GM21381 (cell line): Measurements from ENCODE around the gene DLG2.

ENCODE experiments used
- ATAC-seq: cut with Tn5 transposase; IDR thresholded peaks from one replicate; pipeline ENCODE4 v1.9.1; 2021; ENCODE audit warnings: mild to moderate bottlenecking, moderate library complexity; ENCODE audit not compliant: unreplicated experiment

The DLG2 gene

DNA sequence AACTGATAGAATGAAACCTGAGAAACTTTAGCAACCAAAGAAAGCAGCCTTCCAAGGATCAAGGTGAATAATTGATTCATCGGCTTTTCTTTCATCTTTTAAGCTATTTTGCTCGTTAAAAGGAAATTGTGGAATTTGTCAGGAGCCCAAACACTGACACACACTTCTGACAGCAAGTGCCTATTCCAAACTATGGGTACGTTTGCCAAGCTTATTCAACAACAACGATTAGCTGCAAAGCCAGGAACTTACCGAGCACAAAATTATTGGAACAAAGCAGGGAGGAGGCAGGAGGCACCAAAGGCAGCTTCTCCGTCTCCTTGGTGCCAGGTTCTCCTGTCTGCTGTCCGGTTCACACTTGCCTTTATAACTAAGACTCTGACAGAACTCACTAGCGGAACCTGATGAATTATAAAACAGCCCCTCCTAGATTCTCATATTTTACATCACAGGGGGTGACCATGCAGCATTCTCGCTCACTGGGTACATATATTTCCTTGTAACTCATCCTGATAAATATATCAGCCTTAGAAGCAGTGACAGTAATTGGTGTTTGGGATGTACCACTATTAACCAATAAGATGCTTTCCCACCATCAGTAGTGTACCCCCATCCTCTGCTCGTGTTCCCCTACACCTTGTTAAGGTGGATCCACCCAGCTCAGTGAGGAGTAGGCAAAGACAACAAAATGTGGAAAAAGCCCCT lies 1945.1 kb downstream of the DLG2 start:
- no peak for ATAC-seq

DNA sequence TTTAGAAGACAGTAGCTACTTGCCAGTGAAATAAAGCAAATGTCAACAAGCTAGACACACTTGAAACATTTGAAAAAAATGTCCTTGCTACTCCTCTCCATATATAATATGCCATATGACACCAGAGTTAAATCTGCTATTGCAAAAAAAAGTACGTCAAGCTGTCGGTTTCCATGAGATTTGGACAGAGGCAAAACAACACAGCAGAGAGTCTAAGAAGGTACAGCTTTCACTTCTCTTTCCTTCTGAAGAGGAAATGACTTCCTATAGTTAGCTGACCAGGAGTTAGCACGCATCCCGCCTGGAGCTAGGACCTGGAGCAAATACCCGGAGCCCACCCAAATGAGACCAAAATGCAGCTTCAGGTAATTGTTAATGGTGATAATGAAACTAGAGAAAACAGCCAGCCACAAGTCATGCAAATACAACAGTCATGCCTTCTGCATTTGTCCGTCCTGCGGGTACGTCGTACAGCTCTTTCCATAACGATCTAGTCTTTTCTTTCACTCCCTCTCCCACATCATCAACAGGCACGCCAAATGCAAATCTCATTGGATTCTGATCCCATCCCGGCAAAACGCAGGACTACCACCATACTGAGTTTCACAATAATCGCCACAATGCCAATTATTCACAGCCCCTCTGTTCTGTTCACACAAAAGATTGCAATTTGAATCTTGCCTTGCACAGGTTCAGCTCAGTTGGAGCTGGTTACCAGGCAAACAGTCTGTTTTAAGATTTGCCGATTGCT lies 1945.9 kb downstream of the DLG2 start:
- ATAC-seq: no peak

DNA sequence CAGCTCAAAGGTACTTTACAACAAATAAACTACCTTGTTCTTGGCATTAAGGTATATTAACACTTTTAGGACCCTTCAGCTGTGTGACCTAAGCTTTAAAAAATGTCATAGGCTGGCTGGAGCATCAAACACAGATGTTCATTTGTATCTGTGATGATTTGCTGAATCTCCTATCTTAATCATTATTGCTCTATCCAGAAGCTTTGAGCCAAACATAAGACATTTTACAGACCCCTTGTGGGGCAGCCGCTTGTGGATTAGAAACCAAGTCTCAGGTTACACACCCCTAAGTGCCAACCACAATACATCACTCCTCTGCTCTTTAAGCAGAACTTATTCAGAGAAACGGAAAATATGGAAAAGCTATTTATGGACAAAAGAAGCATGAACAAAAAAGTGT lies 1946.8 kb downstream of the DLG2 start:
- no peak for ATAC-seq

DNA sequence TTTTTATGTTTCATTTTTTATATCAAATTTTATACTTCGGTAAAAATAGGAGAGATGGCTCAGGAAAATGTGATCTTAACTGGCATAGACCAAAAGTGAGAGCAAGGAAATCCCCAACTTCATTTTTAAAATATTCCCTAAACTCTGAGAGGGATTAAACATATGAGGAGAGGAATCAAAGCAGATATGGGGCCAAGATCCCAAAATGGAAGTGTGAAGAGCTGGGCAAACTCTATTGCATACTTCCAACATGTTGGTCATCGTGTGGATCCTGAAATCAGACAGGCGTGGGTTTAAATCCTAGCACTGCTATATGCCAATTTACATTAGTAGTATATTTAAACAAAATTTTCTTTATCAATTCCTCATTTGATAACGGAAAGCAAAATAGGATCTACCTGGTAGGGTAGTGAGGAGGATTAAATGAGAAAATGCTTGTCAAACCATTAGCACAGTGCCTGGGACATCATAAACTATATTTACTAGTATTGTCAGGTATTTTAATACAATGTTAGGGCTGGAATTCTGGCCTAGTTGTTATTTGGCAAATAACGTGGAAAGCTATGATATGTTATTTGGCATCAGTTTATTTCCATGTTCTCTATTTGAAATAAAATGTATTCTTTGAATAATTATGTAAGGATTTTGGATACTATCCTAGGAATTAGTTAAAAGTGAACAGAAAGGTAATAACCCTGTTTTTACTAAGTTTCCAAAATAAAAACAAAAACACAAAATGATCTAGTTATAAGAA lies 1948.1 kb downstream of the DLG2 start:
- no peak for ATAC-seq

DNA sequence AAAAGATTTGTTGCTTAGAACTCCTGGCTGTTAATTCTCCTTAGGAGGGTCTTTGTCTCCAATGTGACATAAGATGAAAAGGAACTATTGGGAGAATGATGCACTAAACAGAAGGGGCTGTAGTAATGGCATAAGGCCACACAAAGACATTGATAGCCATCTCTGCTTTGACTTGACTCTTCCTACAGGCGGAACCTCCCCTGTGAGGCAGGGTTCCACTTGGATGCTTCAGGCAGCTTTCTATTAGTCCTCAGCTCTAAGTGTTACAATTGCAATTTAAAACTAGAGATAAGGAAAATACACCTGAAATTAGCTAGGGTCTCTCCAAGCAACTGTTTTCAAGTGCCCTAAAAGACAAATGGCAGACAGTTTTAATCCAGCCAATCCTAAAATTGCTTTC lies 1949.4 kb downstream of the DLG2 start:
- ATAC-seq: no peak

DNA sequence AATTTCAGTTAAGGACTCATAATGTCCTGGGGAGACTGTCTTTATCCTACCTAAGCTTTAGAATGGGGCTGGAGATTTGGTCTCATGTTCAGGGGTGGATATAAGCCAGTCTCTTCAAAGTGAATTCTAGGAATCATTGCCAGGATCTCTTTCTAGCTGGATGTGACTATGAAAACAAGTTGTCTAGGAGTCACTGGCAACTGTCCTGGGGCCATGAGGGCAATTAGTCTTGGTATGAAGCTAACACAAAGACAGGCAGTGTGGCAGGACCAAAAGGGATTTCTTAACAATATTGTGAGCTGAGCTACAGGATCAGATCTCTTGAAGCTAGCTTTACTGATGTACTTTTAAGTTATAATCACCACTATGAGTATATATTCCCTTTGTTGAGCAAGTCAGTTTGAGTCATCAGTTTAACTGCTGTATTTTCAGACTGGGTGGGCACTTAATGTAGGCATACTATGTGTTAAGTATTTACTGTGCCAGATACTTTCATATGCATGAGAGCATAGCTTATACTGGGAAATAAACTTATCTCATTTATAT lies 1951.0 kb downstream of the DLG2 start:
- ATAC-seq: no peak

DNA sequence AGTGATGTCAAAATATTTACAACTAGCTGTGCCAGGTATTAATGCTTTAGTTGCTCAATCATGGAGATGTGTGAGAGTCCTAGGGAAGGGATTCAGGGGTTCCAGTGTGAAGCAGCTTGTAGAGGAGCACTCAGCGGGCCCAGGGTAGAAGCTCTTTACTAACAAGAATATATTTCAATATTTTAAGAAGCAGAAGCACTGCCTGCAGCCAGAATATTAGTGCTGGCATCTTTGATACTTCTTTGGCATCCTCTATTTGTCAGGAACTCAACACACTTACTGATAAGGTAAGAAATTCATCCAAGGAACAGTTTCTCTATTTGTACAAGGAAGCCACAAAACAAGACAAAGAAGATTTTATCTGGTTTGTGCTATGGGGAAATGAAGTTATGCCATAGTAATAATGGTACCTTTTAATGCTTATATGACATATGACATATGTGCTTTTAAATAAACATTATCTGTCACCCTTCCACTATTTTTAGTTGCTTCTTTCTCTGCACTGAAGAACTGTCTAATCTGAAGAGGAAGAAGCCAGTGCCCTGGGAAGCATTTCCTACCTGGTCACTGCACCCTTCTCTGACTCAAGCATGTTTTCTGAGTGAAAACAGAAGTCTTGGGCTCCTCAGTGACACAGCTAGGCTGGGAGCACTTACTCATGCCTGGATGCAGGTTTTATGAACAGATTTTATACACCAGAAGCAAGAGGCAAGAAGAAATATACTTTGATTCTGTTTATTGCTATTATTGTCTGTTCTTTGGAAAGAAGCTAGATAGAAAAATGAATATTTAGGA lies 1952.8 kb downstream of the DLG2 start:
- no peak for ATAC-seq

DNA sequence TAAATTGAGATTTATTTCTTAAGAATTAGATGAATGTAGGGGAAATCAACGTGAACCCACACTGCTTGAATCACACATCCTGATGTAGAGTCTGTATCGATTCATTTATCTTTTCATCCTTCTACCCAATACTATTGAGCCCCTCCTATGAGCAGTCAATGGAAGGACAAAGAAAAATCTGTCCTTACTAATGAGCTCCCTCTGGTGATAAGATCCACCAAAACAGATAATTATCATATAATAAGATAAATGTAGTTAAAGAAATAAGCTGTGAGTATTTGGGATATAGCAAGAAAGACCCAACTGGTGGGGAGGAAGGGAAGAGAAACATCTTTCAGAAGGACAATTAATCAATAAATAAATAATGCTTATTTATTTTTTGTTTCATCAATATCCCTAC lies 1955.9 kb downstream of the DLG2 start:
- ATAC-seq: no peak

DNA sequence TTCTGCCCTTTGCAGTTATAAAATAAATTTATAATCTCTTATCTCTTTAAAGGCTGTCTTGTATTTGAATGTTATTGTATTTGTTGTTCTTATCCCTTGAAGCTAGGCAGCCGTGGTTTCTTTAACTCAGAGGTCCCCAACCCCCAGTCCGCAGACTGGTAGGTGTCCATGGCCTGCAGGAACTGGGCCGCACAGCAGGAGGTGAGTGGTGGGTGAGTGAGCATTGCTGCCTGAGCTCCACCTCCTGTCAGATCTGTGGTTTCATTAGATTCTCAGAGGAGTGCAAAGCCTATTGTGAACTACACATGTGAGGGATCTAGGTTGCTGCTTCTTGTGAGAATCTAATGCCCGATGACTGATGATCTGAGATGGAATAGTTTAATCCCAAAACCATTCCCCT lies 1961.0 kb downstream of the DLG2 start:
- no peak for ATAC-seq

DNA sequence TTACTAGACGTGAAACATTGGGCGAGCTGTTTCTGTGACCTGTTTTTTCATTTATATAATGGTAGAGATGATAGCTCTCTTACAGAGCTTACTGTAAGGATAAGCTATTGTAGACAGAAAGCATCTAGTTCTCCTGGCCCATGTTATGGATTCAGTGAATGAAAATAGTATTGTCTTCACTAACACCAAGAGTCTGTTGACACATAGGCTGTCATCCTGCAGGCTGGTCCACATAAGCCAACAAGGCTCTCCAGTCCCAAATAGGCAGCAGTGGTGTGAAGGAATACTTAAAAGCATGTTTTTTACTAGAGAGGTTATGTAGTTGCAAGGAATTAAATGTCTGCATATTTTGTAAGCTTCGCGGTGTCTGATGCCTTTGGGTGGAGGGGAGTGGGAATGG lies 1963.2 kb downstream of the DLG2 start:
- ATAC-seq: no peak

DNA sequence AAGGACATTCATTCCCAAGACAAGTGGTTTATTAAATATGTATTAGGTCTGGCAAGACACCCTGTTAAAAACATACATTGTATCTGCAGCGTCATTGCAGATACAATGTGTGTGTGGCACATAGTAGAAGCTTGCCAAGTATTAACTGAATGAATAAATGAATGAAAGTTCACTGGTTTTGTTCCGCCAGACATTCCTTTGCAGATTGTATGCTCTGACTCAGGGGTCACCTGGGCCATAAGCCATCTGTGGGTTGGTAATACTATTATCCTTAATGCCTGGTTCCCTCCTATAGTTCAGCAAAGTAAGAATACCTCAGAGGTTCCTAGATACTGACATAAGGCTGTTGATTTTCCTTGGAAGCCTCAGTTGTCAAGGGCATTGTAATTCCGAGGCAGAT lies 1963.7 kb downstream of the DLG2 start:
- ATAC-seq: no peak

DNA sequence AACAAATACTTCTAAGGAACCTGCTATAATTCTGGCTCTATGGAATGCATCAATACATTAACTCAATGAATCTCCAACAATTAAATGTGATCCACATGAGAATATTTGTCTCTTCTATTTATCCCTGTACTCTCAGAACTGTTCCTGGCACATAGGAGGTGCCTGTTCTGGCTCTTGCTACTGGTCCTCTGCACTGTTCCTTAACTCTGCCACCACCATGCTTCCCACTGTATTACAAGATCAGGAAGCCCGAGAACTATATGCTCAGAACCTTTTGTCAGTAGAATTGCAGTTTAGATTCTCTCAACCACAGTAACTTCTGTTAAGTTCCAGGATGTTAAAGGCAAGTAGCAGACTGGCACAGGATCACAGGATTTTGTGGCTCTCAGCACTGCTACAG lies 1964.7 kb downstream of the DLG2 start:
- no peak for ATAC-seq

DNA sequence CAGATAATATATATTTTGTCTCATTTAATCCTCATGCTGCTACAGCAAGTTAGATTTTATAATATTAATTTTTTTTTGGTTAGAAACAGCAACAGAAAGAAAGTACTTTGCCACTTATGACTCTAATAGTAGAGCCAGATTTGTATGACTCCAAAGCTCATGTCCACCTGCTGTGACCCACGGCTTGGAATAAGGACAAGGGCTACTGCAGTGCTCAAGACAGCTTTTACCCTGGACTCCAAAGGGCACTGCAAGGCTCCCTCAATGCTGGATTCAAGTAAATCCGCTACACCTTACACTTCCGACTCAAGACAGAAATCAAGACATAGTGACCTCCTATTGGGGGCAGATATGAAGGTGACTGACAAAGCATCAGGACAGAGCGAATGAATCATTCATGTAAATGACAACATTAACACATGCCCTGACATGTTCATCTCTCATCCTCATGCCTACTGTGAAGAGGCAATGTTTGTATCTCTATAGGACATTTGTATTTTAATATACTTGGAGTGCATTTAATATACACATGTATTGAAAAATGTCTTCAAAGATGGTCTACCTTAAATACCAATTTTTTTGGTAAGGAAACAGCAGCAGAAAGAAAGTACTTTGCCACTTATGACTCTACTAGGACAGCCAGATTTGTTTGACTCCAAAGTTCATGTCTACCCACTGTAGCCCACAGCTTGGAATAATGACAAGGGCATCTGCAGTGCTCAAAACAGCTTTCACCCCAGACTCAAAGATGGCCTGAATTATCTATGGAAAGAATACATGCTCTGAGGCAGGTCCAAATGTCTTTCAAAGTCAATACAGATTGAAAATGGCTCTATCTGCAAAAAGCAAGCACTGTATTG lies 1965.4 kb downstream of the DLG2 start:
- ATAC-seq: no peak

DNA sequence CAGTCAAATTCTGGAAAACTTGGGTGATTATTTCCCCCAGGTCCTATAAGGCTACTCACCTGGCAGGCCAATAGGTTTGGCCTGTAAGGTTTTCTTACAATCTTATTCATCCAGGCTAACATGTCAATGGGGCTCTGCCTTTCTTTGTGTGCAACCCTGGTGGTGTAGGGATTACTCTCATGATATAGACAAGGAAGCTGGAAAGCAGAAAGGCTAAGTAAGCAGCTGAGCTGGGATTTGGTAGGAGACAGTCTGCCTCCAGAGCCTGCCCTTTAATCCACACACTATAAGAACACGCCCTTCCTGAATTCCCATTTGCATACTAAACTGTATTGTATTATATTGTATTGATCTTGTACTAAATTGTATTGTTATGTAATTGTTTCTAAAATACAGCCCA lies 1967.7 kb downstream of the DLG2 start:
- ATAC-seq: no peak

DNA sequence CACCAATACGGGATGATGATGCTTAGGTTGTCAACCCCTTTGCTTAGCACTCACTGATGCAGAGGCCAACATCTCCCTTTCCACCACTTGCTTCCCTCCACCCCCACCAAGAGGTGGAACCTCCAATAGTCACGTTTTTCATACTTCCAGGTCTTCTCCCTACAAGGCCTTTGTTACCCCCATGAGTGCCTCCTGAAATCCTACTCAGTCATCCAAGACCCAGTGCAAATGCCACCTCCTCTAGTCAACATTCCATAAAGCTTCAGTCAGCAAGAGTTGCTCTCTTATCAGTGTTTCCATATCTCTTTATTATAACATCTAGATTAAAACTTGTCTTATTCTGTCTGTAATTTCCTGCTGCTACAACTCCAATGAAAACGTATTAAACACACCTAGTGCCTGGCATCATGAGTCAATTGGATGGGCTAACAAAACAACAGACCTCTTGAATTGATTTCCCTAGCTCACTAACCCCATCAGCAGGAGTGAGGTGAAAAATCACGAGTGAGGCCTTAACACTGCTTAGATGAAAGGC lies 1970.3 kb downstream of the DLG2 start:
- no peak for ATAC-seq

DNA sequence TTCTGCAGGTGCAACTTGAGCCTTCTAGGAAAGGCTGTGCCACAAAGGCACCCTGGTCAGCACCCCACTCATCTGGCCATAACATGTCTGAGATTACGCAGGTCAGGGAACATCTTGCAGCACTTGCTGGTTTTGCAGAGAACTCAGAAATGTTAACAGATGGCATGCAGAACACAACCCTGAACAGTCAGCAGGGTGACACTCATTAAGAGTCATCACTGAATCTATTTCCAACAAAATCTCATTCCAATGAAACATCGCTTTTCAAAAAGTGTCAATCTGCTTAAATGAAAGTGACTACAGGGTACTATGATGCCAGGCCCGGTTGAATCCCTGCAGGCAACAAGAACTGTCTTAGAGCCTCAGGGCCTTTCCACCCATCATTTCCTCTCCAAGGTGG lies 1971.2 kb downstream of the DLG2 start:
- ATAC-seq: no peak

DNA sequence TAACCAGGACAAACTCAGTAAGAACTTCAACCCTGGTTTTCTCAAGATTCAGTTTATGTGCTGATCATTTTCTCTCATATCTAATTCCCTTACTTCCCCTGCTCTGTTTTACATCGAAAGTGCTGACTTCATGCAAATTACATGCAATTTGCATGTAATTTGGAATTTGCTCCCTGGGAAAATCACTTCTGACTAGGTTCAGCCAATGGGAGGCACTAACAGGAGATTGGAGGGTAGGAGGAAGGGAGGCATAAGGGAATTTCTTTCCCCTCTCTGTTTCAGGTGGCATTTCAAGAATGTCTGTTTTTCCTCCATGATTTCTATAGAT lies 1977.7 kb downstream of the DLG2 start:
- ATAC-seq: no peak

DNA sequence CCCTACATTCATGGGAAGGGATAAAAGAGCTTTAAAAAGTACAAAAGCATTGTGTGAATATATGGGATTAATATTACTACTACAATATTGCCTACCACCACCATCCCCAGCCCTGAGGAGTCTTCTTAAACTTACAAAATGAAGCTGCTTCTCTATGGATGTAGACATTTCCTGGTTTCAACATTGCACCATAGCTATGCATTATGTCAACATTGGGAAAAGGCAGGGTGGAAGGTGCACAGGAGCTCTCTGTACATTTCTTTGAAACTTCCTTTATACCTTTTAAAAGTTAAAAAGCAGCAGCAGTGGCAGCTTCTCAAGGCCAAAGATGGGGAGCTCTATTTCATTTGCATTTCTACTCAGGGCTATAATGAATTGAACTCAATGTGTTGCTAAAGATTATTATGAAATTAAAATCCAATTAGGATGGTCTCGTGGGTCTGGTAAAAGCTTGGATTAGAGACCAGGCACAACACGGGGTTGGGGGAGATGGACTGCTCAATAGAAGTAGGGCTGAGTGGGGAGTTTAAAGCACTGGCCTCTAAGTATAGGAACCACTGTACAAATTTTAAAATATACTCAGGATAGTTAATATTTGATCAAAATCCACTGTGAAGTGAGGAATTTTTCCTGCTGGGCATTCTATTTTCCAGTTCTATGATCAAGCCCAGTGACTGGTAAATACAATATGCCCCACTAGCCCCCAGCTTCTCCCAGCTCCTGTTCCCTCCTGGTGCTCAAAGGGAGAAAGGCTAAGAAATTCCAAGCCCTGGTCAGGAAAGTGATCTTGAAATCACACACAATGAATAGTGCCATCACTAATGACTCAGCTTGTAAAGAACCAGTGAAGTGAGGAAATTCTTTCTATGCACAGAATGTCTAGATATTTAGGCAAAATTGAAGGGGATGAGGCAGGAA lies 1978.3 kb downstream of the DLG2 start:
- ATAC-seq: no peak

DNA sequence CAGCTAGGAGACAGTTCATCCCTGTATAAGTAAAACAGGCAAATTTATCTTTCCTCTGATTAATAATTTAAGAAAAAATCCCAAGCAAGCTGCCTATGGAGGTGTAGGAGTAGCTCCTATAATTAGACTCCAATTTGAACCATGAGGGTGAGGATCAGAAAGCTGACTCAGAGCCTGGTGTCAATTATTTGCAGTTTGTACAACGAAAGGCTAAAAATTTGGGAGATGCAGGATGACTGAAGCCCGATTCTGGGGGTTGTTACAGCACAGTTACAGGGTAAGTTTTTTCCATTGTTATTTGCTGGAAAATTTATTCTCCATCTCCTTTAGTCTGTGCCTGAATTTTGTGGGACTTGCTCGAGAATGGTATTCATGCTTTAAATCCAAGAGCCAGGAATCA lies 1981.6 kb downstream of the DLG2 start:
- ATAC-seq: no peak
